Measurements from ENCODE around the gene LACTBL1.
"Not testable (repeated sequence)": the region's sequence is repeated elsewhere in the genome, so short reads cannot be mapped to it uniquely, and the experiment has no call there.

LACTBL1 gene, protein sequence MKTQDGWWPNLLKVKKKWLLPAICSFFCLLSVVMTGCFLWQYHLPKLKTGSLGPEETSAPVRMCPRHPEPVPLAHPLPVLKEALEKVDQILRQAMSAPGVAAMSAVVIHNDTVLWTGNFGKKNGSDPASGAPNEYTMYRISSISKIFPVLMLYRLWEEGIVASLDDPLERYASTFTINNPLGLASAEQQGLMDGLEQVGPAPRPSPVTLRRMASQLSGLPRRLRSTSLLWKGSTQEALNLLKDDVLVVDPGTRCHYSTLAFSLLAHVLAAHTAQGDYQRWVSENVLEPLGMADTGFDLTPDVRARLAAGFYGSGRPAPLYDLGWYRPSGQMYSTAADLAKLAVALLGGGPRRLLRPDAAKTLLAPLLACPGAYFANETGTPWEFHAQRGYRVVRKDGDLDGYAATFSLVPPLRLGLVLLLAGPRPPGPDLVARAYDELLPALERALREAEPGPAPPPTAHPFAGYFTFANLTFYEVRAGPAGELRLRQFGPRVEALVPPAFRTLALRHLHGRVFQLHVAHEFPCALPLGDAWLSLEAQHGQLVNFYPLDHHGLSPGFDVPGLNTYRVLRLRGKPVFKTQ

DNA sequence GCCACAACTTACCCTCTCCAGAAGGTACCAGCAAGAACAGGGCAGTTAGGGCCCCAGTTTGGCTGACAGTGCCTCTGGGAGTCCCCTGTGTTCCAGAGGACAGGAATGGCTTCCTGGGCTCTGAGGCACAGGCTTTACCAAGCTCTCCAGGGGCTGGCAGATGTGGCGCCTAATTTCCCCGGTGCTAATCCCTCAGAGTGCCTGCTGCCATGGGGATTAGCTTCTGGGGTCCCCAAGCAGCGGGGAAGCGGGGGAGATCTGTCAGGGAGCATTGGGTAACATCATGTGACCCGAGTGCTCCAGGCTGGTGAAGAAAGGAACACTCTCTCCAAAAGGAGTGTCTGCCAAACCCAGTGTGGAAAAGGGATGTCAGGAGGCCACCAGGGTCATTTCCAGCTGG is at the start of gene LACTBL1:
TSS of gene LACTBL1 (minus strand) at position 107 of the 400 bp plus-strand sequence. CDS start 550 bp downstream, outside the sequence.
- no peak for DNase-seq

DNA sequence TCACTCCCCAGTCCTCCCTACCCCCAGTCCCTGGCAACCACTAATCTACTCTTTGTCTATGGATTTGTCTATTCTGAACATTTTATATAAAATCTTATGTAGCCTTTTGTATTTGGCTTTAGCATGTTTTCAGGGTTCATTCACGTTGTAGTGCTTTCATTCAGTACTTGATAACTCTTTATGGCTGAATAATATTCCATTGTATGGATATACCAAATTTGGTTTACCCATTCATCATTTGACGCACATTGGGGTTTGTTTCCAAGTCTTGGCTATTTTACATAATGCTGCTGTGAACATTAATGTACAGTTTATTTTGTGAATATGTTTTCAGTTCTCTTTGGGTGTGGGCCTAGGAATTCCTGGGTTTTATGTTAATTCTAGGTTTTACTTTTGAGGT is 49.2 kb upstream of the LACTBL1 start:
- no peak for DNase-seq

DNA sequence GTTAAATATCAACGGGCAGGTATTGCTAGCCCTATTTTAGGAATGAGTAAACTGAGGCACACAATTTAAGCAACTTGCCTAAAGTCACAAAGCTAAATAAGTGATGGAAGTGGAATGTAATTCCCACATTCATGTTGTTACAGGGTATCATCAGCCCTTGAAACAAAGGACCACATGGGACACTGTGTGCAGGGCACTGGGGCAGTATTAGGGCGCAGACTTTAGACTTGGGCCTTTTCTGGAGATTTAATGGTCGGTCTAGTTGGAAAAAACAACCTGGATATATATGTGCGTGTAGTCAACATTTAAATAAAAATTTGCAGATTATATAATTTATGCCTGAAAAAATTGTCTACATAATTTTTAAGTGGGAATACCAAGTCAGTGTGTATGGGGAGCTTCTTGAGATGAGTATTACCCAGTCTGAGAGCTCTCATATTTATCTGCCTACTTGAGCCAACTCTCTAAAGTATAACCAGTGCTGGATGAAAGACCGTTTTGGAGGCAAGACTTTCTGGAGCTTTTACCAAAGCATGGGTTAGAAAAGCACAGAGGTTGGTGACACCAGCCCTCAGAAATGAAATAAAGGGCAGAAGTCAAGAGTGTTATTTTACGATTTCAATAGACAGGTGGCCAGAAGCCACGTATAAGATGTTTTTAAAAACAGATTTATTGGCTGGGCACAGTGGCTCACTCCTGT is 48.2 kb upstream of the LACTBL1 start:
- peak; percentile 12 for DNase-seq

DNA sequence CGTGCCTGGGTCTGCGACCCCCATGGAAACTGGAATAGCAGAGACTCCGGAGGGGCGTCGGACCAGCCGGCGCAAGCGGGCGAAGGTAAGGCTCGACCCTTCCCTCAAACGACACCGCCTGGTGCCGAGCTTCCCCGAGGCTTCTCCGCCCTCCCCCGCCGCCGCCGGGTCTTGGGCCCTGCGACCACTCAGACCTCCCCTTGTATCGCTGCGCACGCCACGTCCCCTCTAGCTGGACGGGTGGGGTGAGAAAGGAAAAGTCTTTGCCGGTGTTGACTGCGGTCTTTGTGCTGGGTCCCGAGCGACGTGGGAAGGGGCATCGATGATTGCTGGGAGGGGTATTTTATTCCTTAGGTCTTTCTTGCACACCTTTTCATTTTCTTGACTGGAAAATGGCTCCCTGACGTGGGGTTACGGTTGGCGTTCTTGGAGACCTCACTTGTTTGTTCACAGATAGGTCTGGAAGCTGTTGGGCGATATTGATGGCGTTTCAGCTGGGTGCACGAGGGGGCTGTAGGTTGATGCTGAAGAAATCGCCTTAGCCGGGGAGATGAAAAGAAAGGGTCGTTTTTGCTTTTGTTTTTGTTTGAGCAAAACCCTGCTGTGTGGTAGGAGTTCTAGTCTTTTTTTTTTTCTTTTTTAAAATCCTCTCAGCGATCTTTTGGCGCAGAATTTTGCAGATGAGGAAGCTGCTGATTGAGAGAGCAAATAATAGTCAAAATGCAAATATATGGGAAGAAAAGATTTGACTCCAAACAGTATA is 47.4 kb upstream of the LACTBL1 start:
- peak; percentile 12 for DNase-seq

DNA sequence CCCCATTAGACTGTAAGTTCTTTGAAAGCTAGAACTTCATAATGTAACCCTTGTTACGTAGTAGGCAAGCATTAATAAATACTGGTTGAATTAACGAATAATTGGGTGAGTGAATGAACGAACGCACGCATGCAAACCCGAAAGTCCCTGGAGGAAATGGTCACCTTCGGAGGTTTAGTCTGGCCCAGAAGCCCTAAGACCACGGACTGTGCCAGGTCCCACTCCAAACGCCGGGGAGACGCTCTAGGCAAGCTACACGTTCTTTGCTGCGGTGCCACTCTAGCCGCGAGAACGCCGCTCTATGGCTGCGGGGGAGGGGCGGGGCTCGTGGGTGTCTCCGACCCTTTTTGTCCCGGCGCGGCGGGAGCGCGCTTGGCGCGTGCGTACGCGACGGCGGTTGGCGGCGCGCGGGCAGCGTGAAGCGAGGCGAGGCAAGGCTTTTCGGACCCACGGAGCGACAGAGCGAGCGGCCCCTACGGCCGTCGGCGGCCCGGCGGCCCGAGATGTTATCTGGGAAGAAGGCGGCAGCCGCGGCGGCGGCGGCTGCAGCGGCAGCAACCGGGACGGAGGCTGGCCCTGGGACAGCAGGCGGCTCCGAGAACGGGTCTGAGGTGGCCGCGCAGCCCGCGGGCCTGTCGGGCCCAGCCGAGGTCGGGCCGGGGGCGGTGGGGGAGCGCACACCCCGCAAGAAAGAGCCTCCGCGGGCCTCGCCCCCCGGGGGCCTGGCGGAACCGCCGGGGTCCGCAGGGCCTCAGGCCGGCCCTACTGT is 46.6 kb upstream of the LACTBL1 start, which contains the start of gene KDM1A:
TSS of gene KDM1A (plus strand) at position 375 of the 769 bp plus-strand sequence. CDS start at position 504, 129 bp downstream.
- peak; percentile 86 for DNase-seq

DNA sequence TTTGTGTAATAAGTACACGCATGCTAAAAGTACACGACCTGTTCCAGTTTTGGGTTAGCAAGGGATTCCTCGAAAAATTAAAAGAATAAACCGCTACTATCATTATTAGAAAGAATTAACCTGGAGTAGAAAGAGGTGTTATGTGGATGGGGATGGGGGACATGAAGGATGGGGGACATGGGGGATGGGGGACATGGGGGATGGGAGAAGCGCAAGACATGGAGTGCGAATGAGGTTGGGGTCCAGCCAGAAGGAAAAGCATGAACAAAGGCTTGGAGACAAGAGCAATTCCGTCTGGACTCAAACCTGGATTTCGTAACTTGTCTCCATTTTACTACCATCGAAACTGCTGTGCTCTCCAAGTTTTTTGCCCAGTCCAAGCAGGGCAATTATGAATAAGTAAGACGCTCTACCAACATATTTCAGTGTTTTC is 46.0 kb upstream of the LACTBL1 start:
- DNase-seq: no peak

DNA sequence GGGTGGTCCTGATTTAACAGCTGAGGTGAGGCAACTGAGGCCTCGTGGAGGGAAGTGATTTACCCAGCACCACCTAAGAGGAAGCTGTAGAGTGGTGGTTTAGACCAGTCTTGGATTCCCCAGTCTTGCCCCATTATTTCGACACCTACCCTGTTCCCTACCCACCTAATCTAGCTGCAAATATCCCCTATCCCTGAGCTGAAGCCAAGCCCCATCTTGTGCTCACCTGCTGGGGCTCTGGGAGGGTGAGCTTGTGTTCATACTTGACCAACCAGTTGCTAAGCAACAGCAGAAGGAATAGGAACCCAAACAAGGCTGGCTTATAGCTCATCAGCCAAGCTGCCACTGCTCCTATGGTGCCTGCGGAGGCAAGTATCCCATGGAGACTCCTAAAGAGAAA is 41.0 kb upstream of the LACTBL1 start:
- no peak for DNase-seq

DNA sequence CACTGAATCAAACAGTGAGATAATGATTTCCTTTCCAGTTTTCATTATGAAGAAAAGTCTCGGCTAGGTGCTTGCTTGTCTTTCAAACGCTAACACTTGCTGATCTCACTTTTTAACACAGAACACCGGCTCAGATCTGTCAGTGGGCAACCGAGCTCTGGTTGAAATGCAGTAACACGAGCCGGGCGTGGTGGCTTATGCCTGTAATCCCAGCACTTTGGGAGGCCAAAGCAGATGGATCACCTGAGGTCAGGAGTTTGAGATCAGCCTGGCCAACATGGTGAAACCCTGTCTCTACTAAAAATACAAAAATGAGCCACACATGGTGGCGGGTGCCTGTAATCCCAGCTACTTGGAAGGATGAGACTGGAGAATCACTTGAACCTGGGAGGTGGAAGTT is 37.4 kb upstream of the LACTBL1 start:
- DNase-seq: not testable (repeated sequence)

DNA sequence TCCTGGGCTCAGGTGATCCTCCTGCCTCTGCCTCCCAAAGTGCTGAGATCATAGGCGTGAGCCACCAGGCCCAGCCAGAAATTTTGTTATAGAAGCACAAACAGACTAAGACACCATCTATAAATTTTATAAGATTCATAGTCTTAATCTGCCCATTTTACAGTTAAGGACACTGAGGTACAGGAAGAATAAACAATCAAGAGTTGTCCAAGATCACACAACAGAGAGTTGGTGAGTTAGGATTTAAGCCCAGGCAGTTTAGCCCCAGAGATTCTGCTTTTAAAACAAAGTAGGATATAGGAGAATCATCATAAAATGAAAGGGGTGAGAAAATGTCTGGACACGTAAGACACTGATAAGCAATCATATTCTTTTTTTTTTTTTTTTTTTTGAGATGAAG is 36.2 kb upstream of the LACTBL1 start:
- no peak for DNase-seq

DNA sequence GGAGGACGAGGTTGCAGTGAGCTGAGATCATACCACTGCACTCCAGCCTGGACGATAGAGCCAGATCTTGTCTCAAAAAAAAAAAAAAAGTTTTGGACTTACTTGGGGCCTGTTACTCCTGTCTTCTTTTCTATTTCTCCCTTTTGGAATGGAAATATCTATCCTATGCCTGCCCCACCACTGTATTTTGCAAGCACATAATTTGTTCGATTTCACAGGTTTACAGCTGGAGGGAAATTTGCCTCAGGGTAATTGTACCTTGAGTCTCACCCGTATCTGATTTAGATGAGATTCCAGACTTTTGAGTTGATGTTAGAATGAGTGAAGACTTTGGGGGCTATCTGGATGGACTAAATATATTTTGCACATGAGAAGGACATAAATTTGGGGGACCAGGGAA is 34.4 kb upstream of the LACTBL1 start:
- DNase-seq: no peak

DNA sequence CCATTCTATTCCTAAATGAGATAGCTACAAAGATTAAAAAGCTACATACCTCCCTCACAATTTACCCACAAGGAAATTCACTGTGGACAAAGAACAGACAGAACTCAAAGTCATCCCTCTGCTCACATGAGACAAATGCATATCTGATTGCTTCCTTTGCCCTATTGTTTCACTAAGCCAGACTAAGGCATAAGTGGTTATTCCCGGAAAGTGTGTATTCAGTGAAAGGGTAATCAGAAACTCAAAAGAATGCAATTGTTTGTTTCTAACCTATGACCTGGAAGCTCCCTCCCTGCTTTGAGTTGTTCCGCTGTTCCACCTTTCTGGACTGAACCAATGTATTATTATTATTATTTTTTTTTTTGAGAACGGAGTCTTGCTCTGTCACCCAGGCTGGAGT is 32.1 kb upstream of the LACTBL1 start:
- not testable (repeated sequence) for DNase-seq

DNA sequence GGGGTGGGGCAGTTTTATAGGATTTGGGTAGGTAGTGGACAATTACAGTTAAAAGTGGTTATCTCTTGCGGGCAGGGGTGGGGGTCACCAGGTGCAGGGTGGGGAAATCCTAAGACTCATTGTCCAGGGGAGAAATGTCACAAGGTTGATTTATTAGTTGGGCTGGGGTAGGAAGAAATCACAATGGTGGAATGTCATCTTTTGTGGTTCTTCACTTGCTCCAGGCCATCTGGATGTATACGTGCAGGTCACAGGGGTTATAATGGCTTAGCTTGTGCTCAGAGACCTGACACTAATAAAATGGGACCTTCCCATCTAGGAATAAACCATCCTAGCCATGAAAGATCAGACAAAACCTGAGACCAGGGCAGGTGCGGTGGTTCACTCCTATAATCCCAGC is 31.4 kb upstream of the LACTBL1 start:
- DNase-seq: no peak

DNA sequence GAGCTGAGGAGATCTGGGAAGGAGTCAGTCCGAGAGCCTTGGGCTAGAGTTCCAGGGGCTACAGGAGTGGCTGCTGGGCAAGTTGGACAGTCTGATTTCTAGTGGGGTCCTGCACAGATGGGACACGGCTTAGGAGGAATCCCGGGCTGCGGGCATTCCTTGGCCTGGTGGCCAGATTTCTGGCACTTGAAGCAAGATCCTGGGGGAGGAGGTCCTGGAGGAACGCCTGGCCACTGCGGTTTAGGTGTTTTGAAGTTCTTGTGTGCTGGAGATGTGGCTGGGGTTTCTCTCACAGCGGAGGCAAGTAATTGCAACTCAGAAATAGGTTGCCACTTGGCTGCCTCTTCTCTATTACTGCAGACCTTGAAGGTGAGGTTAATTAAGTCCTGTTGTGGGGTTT is 29.6 kb upstream of the LACTBL1 start:
- not testable (repeated sequence) for DNase-seq

DNA sequence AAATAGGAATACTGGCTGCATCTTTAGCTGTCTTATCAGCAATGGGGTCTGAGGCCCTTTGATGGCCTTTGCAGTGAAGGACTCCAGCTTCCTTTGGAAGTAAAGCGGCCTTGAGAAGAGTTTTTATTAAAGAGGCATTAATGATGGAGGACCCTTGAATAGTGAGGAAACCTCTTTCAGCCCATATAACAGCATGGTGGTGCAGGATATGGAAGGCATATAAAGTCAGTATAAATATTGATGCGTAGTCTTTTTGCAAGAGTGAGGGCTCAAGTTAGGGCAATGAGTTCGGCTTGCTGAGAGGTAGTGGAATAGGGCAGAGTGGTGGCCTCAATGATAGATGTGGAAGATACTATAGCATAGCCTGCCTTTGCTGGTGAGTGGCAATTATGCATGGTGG is 27.5 kb upstream of the LACTBL1 start:
- not testable (repeated sequence) for DNase-seq

DNA sequence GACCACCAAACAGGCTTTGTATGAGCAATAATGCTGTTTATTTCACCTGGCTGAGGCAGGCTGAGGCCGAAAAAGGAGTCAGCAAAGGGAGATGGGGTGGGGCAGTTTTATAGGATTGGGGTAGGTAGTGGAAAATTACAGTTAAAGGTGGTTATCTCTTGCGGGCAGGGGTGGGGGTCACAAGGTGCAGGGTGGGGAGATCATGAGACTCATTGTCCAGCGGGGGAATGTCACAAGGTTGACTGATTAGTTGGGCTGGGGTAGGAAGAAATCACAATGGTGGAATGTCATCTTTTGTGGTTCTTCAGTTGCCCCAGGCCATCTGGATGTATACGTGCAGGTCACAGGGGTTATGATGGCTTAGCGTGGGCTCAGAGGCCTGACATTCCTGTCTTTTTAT is 24.9 kb upstream of the LACTBL1 start:
- not testable (repeated sequence) for DNase-seq

DNA sequence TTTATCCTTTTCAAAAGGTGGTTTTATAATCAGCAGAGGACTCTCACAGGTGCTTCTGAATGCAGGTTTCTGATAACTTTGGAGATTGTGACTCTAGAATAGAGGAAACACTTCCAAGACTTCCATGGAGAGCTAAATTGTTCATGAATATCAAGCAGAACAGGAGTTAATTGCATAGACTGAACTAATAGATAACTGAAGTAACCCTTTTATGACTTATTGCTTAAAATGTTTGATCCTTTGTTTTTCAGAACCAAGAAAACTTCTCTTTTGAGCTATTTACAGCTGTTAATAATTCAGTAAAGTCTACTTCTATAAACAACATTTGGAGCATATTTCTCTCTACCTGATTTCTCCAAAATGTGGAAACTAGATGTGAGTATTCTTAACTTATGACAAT is 23.1 kb upstream of the LACTBL1 start:
- no peak for DNase-seq

DNA sequence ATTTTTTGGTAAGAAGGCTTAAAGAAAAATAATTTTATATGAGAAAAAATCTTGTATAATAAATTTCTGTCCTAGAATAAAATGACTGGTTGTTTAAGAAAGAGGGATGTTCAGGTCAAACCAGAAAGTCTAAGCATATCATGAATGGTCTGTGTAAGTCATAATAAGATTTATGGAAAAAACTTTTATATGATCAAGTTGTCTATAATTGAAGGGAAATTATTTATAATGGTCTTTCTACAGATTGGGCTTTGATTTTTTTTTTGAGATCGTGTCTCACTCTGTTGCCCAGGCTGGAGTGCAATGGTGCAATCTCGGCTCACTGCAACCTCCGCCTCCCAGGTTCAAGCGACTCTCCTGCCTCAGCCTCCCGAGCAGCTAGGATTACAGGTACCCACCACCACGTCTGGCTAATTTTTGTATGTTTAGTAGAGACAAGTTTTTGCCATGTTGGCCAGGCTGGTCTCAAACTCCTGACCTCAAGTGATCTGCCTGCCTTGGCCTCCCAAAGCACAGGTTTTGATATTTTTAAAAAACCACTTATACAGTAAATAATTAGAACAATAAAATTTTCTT is 20.6 kb upstream of the LACTBL1 start:
- DNase-seq: not testable (repeated sequence)

DNA sequence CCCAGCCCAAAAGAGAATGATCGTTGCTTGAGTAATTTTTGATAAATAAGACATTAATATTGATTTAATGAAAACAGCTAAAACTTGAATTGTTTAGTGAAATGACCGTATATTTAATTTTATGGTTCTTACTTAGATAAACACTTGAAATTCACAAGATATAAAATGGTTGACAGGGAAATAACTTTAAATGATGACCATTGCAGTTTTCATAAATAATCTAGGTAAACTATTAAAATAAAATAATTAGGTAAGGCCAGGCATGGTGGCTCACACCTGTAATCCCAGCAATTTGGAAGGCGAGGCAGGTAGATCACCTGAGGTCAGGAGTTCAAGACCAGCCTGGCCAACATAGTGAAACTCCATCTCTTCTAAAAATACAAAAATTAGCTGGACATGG is 19.7 kb upstream of the LACTBL1 start:
- DNase-seq: not testable (repeated sequence)

DNA sequence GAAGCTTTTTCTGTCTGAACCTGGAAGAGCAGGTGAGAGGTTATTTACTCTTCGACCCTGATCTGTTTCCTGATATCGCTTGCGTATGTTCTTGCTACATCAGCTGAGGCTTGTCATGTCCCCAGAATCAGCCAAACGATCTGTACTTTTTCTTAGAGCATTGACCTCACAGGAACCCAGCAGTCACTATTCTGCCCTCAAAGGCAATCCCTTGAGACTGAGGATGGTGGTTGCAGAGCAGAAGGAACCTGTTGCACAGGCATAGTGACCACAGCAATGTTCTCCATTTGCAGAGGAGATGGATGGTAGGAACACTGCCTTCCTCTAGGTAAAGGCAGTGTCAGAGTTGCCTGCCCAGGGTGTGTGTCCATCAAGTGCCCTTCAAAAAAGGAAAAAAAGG is 11.3 kb upstream of the LACTBL1 start:
- no peak for DNase-seq

DNA sequence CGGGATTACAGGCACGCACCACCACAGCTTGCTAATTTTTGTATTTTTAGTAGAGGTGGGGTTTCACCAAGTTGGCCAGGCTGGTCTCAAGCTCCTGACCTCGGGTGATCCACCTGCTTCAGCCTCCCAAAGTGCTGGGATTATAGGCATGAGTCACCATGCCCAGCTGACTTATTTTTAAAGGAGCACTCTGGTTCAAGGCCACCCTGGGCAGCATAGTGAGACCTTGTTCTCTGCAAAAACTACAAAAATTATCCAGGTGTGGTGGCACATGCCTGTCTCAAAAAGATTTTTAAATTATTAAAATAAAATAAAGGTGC is 7.8 kb upstream of the LACTBL1 start:
- DNase-seq: not testable (repeated sequence)

DNA sequence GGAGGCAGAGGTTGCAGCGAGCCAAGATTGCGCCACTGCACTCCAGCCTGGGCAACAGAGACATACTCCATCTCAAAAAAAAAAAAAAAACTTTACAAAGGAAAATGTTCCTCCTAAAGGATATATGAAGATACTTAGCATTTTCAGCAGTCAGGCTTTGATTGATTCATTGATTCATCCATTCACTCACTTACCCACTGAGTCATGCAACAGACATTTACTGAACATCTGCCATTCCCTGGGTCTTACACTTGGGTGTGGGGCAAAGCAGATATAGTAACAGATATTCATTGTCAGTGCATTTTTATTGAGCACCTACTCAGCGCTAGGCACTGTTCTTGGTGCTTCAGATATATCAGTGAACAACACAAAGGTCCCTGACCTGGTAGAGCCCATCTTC is 5.6 kb upstream of the LACTBL1 start:
- no peak for DNase-seq
